Skeletal muscle cell (primary cell): ENCODE measurements around the gene LRIT2.
A peak's percentile ranks its signal among the peaks of the same experiment; 100 is the strongest.

Source experiments
- DNase-seq: peaks from one replicate; pipeline ENCODE4 v3.0.0-alpha.2; 2010; ENCODE audit warnings: low read depth
- H3K4me3 ChIP-seq: 2 replicates; pipeline ENCODE4 v1.5.1; 2011; ENCODE audit warnings: low read depth, mild to moderate bottlenecking, control low read depth, low read length, moderate library complexity

Gene LRIT2

GRCh38 chr10:84247496-84247895, 22.2 kb upstream of the LRIT2 start:
- H3K4me3 ChIP-seq = no peak overlapping the region

GRCh38 chr10:84244651-84245270, 19.4 kb upstream of the LRIT2 start, which contains the start of gene RGR:
RGR (plus strand) TSS chr10:84245053; CDS start chr10:84245091, 38 bp downstream.
- peak within 1 kb of the TSS; percentile 1 for H3K4me3 ChIP-seq
- DNase-seq = peak; percentile 2

More at GRCh38 chr10:84247496-84247895, 22.2 kb upstream of the LRIT2 start:
- no peak for DNase-seq

- no peak overlapping the region for H3K4me3 ChIP-seq
- DNase-seq = no peak
These were observed 18.4 kb upstream of the LRIT2 start for GRCh38 chr10:84243759-84244158.

GRCh38 chr10:84241185-84241790, 15.9 kb upstream of the LRIT2 start, which contains the start of gene LRIT1:
LRIT1 (minus strand) TSS chr10:84241546; CDS start chr10:84241439, 107 bp downstream.
- no peak within 1 kb of the TSS for H3K4me3 ChIP-seq
- DNase-seq = no peak

- H3K4me3 ChIP-seq = no peak overlapping the region
- no peak for DNase-seq
These were observed 13.6 kb upstream of the LRIT2 start for GRCh38 chr10:84238909-84239308.

- no peak overlapping the region for H3K4me3 ChIP-seq
- no peak for DNase-seq
These were observed 12.1 kb upstream of the LRIT2 start for GRCh38 chr10:84237199-84238051.

GRCh38 chr10:84236807-84237198, 11.5 kb upstream of the LRIT2 start:
- DNase-seq = no peak
- no peak overlapping the region for H3K4me3 ChIP-seq

- H3K4me3 ChIP-seq = no peak overlapping the region
- DNase-seq = no peak
These were observed 9.8 kb upstream of the LRIT2 start for GRCh38 chr10:84235096-84235495.

GRCh38 chr10:84234479-84234878, 9.1 kb upstream of the LRIT2 start:
- DNase-seq = no peak
- H3K4me3 ChIP-seq = no peak overlapping the region

GRCh38 chr10:84233940-84234339, 8.6 kb upstream of the LRIT2 start:
- no peak for DNase-seq

GRCh38 chr10:84232376-84232775, 7.0 kb upstream of the LRIT2 start:
- no peak for DNase-seq
- H3K4me3 ChIP-seq = no peak overlapping the region

More at GRCh38 chr10:84233940-84234339, 8.6 kb upstream of the LRIT2 start:
- no peak overlapping the region for H3K4me3 ChIP-seq

GRCh38 chr10:84230359-84230758, 5.0 kb upstream of the LRIT2 start:
- no peak for DNase-seq
- no peak overlapping the region for H3K4me3 ChIP-seq

GRCh38 chr10:84227810-84228209, 2.5 kb upstream of the LRIT2 start:
- no peak for DNase-seq
- no peak overlapping the region for H3K4me3 ChIP-seq

- H3K4me3 ChIP-seq = no peak overlapping the region
- DNase-seq = no peak
These were observed 1.3 kb upstream of the LRIT2 start for GRCh38 chr10:84226616-84227015.

- no peak overlapping the region for H3K4me3 ChIP-seq
- DNase-seq = no peak
These were observed 824 bp downstream of the LRIT2 start for GRCh38 chr10:84224411-84225028.

- no peak for DNase-seq
These were observed 3.4 kb downstream of the LRIT2 start for GRCh38 chr10:84221916-84222315.

GRCh38 chr10:84217746-84218145, 7.6 kb downstream of the LRIT2 start:
- no peak for DNase-seq
- no peak overlapping the region for H3K4me3 ChIP-seq

More at GRCh38 chr10:84221916-84222315, 3.4 kb downstream of the LRIT2 start:
- H3K4me3 ChIP-seq = no peak overlapping the region

GRCh38 chr10:84216834-84217233, 8.5 kb downstream of the LRIT2 start:
- H3K4me3 ChIP-seq = no peak overlapping the region
- DNase-seq = no peak

- DNase-seq = no peak
- no peak overlapping the region for H3K4me3 ChIP-seq
These were observed 10.6 kb downstream of the LRIT2 start for GRCh38 chr10:84214612-84215235.
